Measurements from ENCODE around the gene F12.

F12 gene

GRCh38 chr5:177409043-177409801 is at the start of gene F12:
Gene F12 (minus strand): TSS chr5:177409564. CDS start chr5:177409527, 37 bp downstream.
- no peak for DNase-seq

- DNase-seq, result peak; percentile 10
Observed at GRCh38 chr5:177458912-177459350, 49.6 kb upstream of the F12 start.

- DNase-seq, result no peak
Observed at GRCh38 chr5:177457852-177458681, 48.7 kb upstream of the F12 start.

GRCh38 chr5:177456976-177457851 is 47.9 kb upstream of the F12 start:
- peak; percentile 67 for DNase-seq

GRCh38 chr5:177456591-177456964 is 47.2 kb upstream of the F12 start:
- no peak for DNase-seq

GRCh38 chr5:177455661-177456590 is 46.6 kb upstream of the F12 start:
- DNase-seq, result peak; percentile 81

GRCh38 chr5:177455036-177455660 is 45.8 kb upstream of the F12 start:
- peak; percentile 82 for DNase-seq

- DNase-seq, result peak; percentile 72
Observed at GRCh38 chr5:177454397-177455035, 45.2 kb upstream of the F12 start.

- peak; percentile 32 for DNase-seq
Observed at GRCh38 chr5:177453852-177454396, 44.6 kb upstream of the F12 start.

GRCh38 chr5:177452688-177453638 is 43.6 kb upstream of the F12 start:
- DNase-seq, result no peak

- no peak for DNase-seq
Observed at GRCh38 chr5:177450667-177451424, 41.5 kb upstream of the F12 start.

- no peak for DNase-seq
Observed at GRCh38 chr5:177449140-177450061, 40.0 kb upstream of the F12 start.

- DNase-seq, result no peak
Observed at GRCh38 chr5:177448244-177448950, 39.0 kb upstream of the F12 start.

GRCh38 chr5:177447611-177448243 is 38.4 kb upstream of the F12 start:
- DNase-seq, result no peak

GRCh38 chr5:177447066-177447610 is 37.8 kb upstream of the F12 start:
- peak; percentile 48 for DNase-seq

Measured in NCI-H2171 treated with DMSO at 0.1 percent for 48 hours (cell line).